ENCODE data around the gene MAST2.

MAST2 gene

DNA sequence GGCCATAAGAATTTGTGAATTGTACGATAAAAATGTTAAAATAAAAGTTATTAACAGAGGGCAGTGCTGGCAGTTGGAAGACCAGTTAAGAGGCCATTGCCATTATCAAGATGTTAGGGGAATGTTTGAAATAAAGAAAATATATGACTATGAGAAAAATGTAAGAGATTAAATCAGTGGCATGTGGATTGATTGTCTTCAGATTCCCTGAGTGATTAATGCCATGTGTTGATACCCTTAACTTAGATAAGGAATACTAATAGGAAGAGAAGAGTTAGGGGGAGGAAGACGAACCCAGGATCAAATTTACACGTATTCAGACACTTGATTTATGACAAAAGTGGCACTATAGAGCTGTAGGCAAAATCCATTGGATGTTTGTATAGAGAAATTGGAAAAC, 173.2 kb downstream of the MAST2 start:
- DNase-seq (ENCODE audit: low spot score), result no peak
- in situ Hi-C loops (cut with MboI; ENCODE audit: low pct_unique_long_range_greater_than_20kb, low sequenced_read_pairs, unreplicated experiment), result no loop called here
- TF ChIP-seq, protein P1, sequence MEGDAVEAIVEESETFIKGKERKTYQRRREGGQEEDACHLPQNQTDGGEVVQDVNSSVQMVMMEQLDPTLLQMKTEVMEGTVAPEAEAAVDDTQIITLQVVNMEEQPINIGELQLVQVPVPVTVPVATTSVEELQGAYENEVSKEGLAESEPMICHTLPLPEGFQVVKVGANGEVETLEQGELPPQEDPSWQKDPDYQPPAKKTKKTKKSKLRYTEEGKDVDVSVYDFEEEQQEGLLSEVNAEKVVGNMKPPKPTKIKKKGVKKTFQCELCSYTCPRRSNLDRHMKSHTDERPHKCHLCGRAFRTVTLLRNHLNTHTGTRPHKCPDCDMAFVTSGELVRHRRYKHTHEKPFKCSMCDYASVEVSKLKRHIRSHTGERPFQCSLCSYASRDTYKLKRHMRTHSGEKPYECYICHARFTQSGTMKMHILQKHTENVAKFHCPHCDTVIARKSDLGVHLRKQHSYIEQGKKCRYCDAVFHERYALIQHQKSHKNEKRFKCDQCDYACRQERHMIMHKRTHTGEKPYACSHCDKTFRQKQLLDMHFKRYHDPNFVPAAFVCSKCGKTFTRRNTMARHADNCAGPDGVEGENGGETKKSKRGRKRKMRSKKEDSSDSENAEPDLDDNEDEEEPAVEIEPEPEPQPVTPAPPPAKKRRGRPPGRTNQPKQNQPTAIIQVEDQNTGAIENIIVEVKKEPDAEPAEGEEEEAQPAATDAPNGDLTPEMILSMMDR (IDR thresholded peaks at IDR 0.05; ENCODE audit: extremely low read depth, insufficient read depth, missing control alignments), result no peak

DNA sequence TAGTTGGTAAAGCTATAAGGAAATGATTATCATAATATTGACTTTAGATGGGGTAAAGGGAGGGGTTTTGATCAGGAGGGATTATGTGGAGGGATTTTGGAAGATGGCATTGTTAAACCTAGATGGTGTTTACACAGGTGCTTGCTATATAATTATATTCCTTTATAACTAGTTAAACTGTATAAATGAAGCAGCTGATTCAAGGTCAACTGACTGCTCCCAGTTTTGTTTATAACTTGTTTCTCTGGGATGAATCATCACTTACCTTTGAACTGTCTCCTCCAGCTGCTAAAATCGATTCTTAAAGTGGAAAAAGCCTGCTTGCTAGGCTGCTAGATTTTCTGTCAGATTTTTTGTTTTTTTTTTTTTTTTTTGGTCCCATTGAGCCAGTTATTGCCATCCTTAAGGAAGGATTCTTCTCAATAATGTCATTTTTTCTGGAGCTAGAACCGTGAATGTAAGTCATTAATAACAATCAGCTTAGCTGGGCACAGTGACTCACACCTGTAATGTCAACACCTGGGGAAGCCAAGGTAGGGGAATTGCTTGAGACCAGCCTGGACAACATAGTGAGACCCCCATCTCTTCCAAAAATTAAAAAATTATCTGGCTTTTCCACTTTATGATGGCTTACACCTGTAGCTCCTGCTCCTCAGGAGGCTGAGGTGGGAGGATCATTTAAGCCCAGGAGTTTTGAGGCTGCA, 175.8 kb downstream of the MAST2 start:
- TF ChIP-seq, protein P1 (IDR thresholded peaks at IDR 0.05; ENCODE audit: extremely low read depth, insufficient read depth, missing control alignments), result no peak
- in situ Hi-C loops (cut with MboI; ENCODE audit: low pct_unique_long_range_greater_than_20kb, low sequenced_read_pairs, unreplicated experiment), result no loop called here
- no peak for DNase-seq (ENCODE audit: low spot score)

DNA sequence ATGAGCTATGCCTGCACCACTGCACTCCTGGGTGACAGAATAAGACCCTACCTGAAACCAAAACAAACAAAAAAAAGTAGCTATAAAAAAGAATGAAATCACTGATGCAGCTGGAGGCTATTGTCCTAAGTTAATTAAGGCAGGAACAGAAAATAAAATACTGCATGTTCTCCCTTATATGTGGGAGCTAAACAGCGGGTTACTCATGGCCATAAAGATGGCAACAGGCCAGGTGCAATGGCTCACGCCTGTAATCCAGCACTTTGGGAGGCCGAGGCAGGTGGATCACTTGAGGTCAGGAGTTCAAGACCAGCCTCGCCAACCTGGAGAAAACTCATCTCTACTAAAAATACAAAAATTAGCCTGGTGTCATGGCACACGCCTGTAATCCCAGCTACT, 176.4 kb downstream of the MAST2 start:
- DNase-seq (ENCODE audit: low spot score), result no peak
- TF ChIP-seq, protein P1 (IDR thresholded peaks at IDR 0.05; ENCODE audit: extremely low read depth, insufficient read depth, missing control alignments), result no peak
- in situ Hi-C loops (cut with MboI; ENCODE audit: low pct_unique_long_range_greater_than_20kb, low sequenced_read_pairs, unreplicated experiment), result no loop called here

DNA sequence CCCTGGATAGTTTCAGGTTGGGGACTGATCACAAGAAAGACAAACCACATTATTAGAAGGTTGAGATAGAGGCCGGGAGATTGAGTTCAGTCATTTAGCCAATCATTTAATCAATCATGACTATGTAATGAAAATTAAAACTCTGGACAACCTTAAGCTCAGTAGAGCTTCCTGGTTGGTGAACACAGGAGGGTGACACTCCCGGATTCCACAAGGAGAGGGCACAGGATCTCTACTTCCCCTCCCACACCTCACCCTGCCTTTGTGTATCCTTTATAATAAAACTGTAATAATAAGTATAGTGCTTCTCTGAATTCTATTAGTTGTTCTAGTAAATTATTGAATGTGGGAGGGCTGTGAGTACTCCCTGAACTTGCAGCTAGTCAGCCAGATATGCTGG, 178.9 kb downstream of the MAST2 start:
- in situ Hi-C loops (cut with MboI; ENCODE audit: low pct_unique_long_range_greater_than_20kb, low sequenced_read_pairs, unreplicated experiment), result no loop called here
- DNase-seq (ENCODE audit: low spot score), result no peak
- TF ChIP-seq, protein P1 (IDR thresholded peaks at IDR 0.05; ENCODE audit: extremely low read depth, insufficient read depth, missing control alignments), result no peak

DNA sequence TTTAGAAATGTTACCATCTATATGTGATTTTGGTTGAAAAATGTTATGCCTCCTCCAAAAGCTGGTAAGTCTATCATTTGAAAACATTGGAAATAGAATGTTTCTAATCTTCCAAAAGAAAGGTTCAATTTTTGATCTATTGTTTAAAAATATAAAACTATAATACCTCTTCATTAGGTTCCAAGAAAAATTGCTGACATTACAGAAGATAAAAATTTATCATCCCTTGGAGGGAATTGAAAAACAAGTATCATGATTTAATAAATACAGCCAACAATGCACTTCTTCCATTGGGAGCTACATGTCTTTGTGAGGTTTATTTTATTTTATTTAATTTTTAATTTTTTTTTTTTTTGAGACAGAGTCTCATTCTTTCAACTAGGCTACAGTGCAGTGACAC, 180.6 kb downstream of the MAST2 start:
- in situ Hi-C loops (cut with MboI; ENCODE audit: low pct_unique_long_range_greater_than_20kb, low sequenced_read_pairs, unreplicated experiment), result no loop called here
- TF ChIP-seq, protein P1 (IDR thresholded peaks at IDR 0.05; ENCODE audit: extremely low read depth, insufficient read depth, missing control alignments), result no peak
- DNase-seq (ENCODE audit: low spot score), result no peak

DNA sequence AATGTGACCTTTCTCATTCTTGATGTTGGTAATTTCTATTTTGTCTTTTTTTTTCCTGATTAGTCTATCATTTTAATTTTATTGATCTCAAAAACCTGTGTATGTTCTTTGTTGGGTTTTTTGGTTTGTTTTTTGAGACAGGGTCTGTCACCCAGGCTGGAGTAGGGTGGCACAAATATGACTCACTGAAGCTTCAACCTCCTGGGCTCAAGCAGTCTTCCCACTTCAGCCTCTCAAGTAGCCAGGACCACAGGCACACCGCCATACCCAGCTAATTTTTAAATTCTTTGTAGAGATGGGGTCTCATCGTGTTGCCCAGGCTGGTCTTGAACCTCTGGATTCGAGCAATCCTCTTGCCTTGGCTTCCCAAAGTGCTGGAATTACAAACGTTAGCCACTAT, 183.8 kb downstream of the MAST2 start:
- in situ Hi-C loops (cut with MboI; ENCODE audit: low pct_unique_long_range_greater_than_20kb, low sequenced_read_pairs, unreplicated experiment), result no loop called here
- DNase-seq (ENCODE audit: low spot score), result no peak
- TF ChIP-seq, protein P1 (IDR thresholded peaks at IDR 0.05; ENCODE audit: extremely low read depth, insufficient read depth, missing control alignments), result no peak
